Left kidney (tissue), 2 donors: Measurements from ENCODE around the gene CERS1. TPM values are rescaled to one million over a fixed set of nuclear protein-coding genes. Genes with fewer than 3 reads are reported as not detected.
A peak's percentile ranks its signal among the peaks of the same experiment; 100 is the strongest.

ENCODE experiments used
- DNase-seq: peaks from one replicate; pipeline ENCODE4 v3.0.0-alpha.2; 2013
- polyA plus RNA-seq: library from polyadenylated mRNA; unstranded; fragments of 120-200 nt; gene quantifications from one replicate; pipeline ENCODE4 v1.2.1, GENCODE V29; 2013; ENCODE audit not compliant: insufficient read length

The CERS1 gene
- polyA plus RNA-seq, 1 donor: 4.5 TPM

- no peak for DNase-seq
Observed at GRCh38 chr19:18840288-18841267, 55.4 kb downstream of the CERS1 start.

DNA sequence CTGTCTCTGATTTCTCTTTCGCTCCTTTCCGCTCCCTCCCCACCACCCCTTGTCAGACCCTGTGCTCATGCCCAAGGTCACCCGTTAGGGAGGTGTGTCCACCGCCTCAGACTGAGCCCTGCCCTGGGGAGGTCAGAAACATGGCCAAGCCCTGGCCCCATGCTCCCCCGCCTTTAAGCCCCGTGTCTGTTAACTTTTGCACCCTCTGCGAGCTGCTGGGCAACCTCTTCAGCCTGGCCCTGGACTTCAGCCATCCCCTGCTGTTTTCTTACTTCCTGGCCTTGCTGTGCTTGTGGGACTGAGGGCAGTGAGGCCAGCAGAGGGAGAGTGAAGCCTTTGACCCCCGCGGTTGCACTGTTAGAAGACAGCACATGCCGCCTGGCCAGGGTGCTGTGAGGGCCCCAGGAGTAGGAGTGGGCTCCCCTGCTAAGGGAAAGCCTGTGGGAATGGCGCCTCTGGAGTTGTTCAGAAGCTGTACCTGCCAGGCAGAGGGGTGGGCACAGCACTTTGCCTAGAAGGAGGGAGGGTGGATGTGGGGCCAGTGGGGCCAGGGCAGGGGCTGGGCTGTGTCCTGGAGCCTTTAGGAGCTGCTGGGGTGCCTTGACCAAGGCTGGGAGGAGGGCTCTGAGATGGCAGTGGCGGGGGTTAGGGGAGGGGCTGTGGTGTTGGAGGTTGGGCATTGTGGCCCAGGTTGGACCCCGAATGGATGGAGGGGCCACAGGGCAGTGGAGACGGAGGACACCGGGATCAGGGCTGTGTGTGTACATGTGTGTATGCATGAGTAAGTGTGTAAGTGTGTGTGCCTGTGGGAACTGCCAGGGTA lies 56.3 kb downstream of the CERS1 start:
- no peak for DNase-seq

DNA sequence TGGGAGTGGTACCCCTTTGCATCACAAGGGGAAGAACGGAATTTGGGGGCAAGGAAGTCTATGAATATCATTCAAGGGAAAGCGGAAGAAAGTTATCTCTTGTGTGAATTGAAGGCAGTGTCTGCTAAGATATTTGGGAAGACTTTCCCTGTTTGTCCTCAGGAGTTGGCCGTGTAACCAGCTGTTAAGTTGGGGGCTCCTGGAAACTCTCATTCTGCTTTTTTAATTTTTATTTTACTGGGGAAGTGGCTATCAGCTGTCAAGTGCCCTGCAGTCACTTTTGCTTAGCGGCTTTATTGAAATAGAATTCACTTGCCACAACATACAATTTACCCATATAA lies 61.3 kb downstream of the CERS1 start:
- DNase-seq: no peak

- no peak for DNase-seq
Observed at GRCh38 chr19:18833849-18834643, 61.9 kb downstream of the CERS1 start.

DNA sequence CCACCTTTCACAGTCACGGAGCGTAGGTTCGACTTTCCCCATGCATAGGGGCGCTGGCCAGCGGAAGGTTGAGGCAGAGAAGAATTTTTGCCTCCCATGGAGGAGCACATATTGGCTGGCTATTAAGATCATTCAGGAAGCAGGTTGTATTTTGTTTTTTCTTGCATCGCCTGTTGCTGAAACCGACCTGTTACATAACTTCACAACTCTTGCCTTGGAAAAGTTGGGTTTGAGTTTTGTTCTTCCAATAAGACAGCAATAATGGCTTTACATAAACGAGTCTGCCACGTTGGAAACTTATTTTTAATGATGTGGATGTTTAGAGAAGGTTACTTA lies 62.8 kb downstream of the CERS1 start:
- DNase-seq: no peak

DNA sequence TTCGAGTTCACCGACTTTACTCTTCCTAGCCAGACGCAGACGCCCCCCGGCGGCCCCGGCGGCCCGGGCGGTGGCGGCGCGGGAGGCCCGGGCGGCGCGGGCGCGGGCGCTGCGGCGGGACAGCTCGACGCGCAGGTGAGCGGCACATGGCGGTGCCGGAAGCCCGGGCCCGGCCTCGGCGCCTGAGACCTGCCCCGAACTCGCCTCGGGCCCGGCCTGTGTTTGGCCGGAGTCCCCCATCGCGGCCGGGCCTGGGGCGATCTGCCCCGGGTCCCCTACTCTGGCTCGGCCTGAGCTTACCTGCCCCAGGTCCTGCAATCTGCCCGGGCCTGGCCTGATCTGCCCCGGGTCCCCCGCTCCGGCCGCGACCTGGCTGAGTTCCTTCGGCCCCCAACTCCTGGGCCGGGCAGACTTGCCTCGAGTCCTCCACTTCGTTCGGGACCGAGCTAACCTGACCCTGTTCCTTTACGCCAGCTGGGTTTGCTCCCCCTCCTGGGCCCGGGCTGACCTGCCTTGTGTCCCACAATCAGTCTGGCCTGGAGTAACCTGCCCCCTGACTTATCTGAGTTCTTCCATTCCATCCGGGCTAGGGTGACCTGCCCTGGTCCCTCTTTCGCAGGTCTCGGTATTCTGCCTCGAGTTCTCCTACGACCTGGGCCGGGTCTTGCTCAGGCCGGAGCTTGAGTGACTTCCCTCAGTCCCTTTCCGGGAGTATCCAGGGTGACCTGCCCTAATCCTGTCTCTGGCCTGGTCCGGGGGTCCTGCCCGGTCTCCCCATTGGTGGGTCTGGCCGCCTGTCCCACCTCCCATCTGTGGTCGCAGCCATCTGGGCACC lies 63.4 kb downstream of the CERS1 start:
- DNase-seq: no peak

DNA sequence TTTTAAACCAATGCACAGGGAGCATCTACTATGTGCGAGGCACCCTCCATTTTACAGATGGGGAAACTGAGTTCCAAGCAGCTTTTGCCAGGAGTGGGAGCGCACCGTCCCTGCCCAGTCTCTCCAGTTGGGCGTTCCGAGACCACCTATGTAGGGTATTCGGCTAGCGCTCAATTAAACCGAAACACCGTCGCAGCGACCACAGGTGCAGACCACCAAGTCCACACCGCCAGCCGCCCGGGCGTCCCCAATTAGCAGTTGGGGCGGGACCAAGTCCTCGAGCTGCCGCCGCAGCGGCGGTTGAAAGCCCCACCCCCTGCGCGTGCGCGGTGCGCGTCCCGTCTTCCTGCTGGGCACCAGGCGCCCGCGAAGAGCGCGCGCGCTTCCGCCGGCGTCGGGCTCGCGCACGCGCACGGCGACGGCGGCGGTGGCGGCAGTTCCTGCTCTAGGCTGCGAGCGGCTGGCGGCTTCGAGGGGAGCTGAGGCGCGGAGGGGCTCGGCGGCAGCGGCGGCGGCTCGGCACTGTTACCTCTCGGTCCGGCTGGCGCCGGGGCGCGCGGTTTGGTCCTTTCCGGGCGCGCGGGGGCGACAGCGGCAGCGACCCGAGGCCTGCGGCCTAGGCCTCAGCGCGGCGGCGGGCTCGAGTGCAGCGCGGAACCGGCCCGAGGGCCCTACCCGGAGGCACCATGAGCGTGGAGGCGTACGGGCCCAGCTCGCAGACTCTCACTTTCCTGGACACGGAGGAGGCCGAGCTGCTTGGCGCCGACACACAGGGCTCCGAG lies 64.2 kb downstream of the CERS1 start, which contains the start of gene UPF1:
Gene UPF1 (plus strand): TSS at position 436 of the 782 bp plus-strand sequence. CDS start 251 bp downstream, at position 687.
- DNase-seq: peak; percentile 91

GRCh38 chr19:18830488-18830887 lies 65.5 kb downstream of the CERS1 start:
- no peak for DNase-seq

DNA sequence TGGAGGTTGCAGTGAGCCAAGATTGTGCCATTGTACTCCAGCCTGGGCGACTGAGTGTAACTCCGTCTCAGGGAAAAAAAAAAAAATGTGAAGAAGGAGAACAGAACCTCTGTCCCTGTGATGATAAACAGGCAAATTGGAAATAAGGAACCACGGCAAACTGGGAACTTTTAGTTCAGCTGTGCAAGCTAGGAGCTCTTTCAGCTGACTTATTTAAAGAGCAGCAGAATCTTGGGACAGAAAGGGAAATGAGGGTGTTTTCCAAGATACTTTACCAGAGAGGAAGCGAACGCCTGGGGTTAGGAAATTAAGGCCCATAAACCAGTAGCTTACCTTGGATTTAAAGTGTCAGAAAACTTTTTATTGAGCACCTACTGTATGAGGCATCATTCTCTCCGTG lies 67.2 kb downstream of the CERS1 start:
- no peak for DNase-seq

Other genes with a start within 250 kb of the CERS1 start
- 16.7 TPM for gene CRTC1, start 212.5 kb downstream of the CERS1 start, polyA plus RNA-seq
- 0.55 TPM for gene COMP, start 104.9 kb downstream of the CERS1 start, polyA plus RNA-seq
- gene UPF1, start 64.2 kb downstream of the CERS1 start, polyA plus RNA-seq: 49.1 TPM
- 89.5 TPM for gene COPE, start 23.2 kb upstream of the CERS1 start, polyA plus RNA-seq
- 40.2 TPM for gene DDX49, start 23.6 kb upstream of the CERS1 start, polyA plus RNA-seq
- 48.2 TPM for gene HOMER3, start 45.1 kb upstream of the CERS1 start, polyA plus RNA-seq
- 129 TPM for gene SUGP2, start 137.4 kb upstream of the CERS1 start, polyA plus RNA-seq
- 40.9 TPM for gene ARMC6, start 137.4 kb upstream of the CERS1 start, polyA plus RNA-seq
- gene SLC25A42, start 167.8 kb upstream of the CERS1 start, polyA plus RNA-seq: 20.0 TPM
- gene TMEM161A, start 242.3 kb upstream of the CERS1 start, polyA plus RNA-seq: 26.1 TPM